Right kidney (tissue), 1 donor: ENCODE data around the gene DDI2.
A peak's percentile ranks its signal among the peaks of the same experiment; 100 is the strongest.
"Not testable (repeated sequence)": the region's sequence is repeated elsewhere in the genome, so short reads cannot be mapped to it uniquely, and the experiment has no call there.

Source experiments
- DNase-seq: peaks from one replicate; pipeline ENCODE4 v3.0.0-alpha.2; 2016

The DDI2 gene

GRCh38 chr1:15604400-15604799, 12.9 kb upstream of the DDI2 start:
- DNase-seq, result not testable (repeated sequence)

- no peak for DNase-seq
Measured at GRCh38 chr1:15605398-15606383, 11.6 kb upstream of the DDI2 start.

GRCh38 chr1:15609631-15610030, 7.6 kb upstream of the DDI2 start:
- DNase-seq, result no peak

- DNase-seq, result no peak
Measured at GRCh38 chr1:15610167-15610566, 7.1 kb upstream of the DDI2 start.

GRCh38 chr1:15616373-15617172, 685 bp upstream of the DDI2 start:
- DNase-seq, result peak; percentile 72

GRCh38 chr1:15618077-15618654, 908 bp downstream of the DDI2 start:
- DNase-seq, result no peak

- no peak for DNase-seq
Measured at GRCh38 chr1:15618655-15619525, 1.6 kb downstream of the DDI2 start.

- DNase-seq, result no peak
Measured at GRCh38 chr1:15620155-15620545, 2.9 kb downstream of the DDI2 start.

GRCh38 chr1:15620902-15621682, 3.8 kb downstream of the DDI2 start:
- no peak for DNase-seq

- no peak for DNase-seq
Measured at GRCh38 chr1:15621975-15622374, 4.7 kb downstream of the DDI2 start.

GRCh38 chr1:15622712-15623373, 5.6 kb downstream of the DDI2 start:
- DNase-seq, result no peak

- DNase-seq, result no peak
Measured at GRCh38 chr1:15623435-15623834, 6.2 kb downstream of the DDI2 start.

GRCh38 chr1:15624133-15624714, 7.0 kb downstream of the DDI2 start:
- no peak for DNase-seq

- no peak for DNase-seq
Measured at GRCh38 chr1:15625056-15625917, 8.0 kb downstream of the DDI2 start.

- DNase-seq, result no peak
Measured at GRCh38 chr1:15626269-15626950, 9.2 kb downstream of the DDI2 start.

- no peak for DNase-seq
Measured at GRCh38 chr1:15627343-15627988, 10.2 kb downstream of the DDI2 start.

- no peak for DNase-seq
Measured at GRCh38 chr1:15628003-15628402, 10.7 kb downstream of the DDI2 start.
